K562 (cell line): ENCODE measurements around the gene DPH2. TPM values are rescaled to one million over a fixed set of nuclear protein-coding genes. Genes with fewer than 3 reads are reported as not detected.

ENCODE experiments used
- ATAC-seq: fragments of 200-7000 bp; cut with Tn5 transposase; 3 replicates; pipeline ENCODE4 v1.9.1; 2020; ENCODE audit warnings: moderate library complexity
- BruUV-seq: library from RNA; stranded (reverse); fragments of 400-500 nt; replicated peaks from 2 replicates; lab custom pipeline; 2021; lab: Mats Ljungman, UMichigan
- CTCF ChIA-PET: fragments of 300-600 bp; formaldehyde crosslinking; extraction: SDS; loops from one replicate; lab custom pipeline; 2021; ENCODE audit warnings: low intra/inter-chr PET ratio; lab: Yijun Ruan, JAX
- POLR2A ChIA-PET: fragments of 300-600, 350-650 bp; sonication (Branson Sonifier 250); formaldehyde crosslinking; extraction: SDS; loops from one replicate; lab custom pipeline; 2021; ENCODE audit warnings: antibody characterized with exemption, inconsistent platforms; lab: Yijun Ruan, JAX
- DNase-seq, 4 experiments: peaks; one replicate each; pipeline versions ENCODE4 v3.0.0 to v3.0.0-alpha.2; 2011 to 2018; ENCODE audit warnings: low spot score in 3 of 4, mixed read lengths in 3 of 4; ENCODE audit errors: extremely low read depth in 1 of 4
- FAIRE-seq: peaks from 2 replicates; lab custom pipeline; 2011; peaks lifted over from hg19 to GRCh38; lab: Jason Lieb, UNC
- H2AFZ ChIP-seq: 2 replicates; pipeline ENCODE4 v1.6.0; 2011; ENCODE audit warnings: low read depth, low read length, control low read depth, inconsistent platforms
- H3K27ac ChIP-seq: fragments of 200-600 bp; 3 replicates; pipeline ENCODE4 v1.8.0; 2011; ENCODE audit warnings: low read depth, mild to moderate bottlenecking, control low read depth, inconsistent platforms, low read length, moderate library complexity, mixed read lengths; ENCODE audit errors: extremely low read depth
- H3K27me3 ChIP-seq, 2 experiments: fragments of 300-600 bp in 1 of 2; 2 replicates in 1 of 2; 3 replicates in 1 of 2; pipeline versions ENCODE4 v1.6.0 to v1.8.0; 2011; ENCODE audit warnings: inconsistent platforms in 2 of 2, low read length in 2 of 2, mild to moderate bottlenecking in 1 of 2, mixed read lengths in 1 of 2, moderate library complexity in 1 of 2; ENCODE audit not compliant: control insufficient read depth in 2 of 2, insufficient read depth in 2 of 2
- H3K36me3 ChIP-seq: fragments of 300-600 bp; 3 replicates; pipeline ENCODE4 v1.8.0; 2011; ENCODE audit warnings: mild to moderate bottlenecking, low read length, inconsistent platforms; ENCODE audit not compliant: control insufficient read depth, insufficient read depth
- H3K4me1 ChIP-seq, 2 experiments: fragments of 200-600 bp in 1 of 2; replicated peaks in 1 of 2; 2 replicates in 1 of 2; 3 replicates in 1 of 2; pipeline versions ENCODE4 v1.5.1 to v1.8.0; 2011; ENCODE audit warnings: inconsistent platforms in 2 of 2, low read length in 2 of 2, mild to moderate bottlenecking in 1 of 2, mixed read lengths in 1 of 2, moderate library complexity in 1 of 2; ENCODE audit not compliant: control insufficient read depth in 2 of 2, insufficient read depth in 2 of 2
- H3K4me2 ChIP-seq: 2 replicates; pipeline ENCODE4 v1.6.1; 2011; ENCODE audit warnings: low read length, control low read depth, inconsistent platforms, mixed read lengths; ENCODE audit not compliant: insufficient read depth
- H3K4me3 ChIP-seq: fragments of 200-600 bp; sonication (generic), shearing (Covaris generic); 2 replicates; pipeline ENCODE4 v1.5.1; 2016; ENCODE audit warnings: control low read depth, inconsistent platforms
- H3K79me2 ChIP-seq: fragments of 200-600 bp; 3 replicates; pipeline ENCODE4 v1.8.0; 2011; ENCODE audit warnings: low read length, inconsistent platforms; ENCODE audit not compliant: control insufficient read depth, insufficient read depth
- H3K9ac ChIP-seq, 2 experiments: 2 replicates each; pipeline versions ENCODE4 v1.6.0 to v1.6.1; 2011; ENCODE audit warnings: low read depth in 2 of 2, low read length in 2 of 2, control low read depth in 1 of 2, inconsistent platforms in 1 of 2, mild to moderate bottlenecking in 1 of 2, mixed read lengths in 1 of 2; ENCODE audit not compliant: insufficient read depth in 1 of 2
- H3K9me1 ChIP-seq: one replicate; pipeline ENCODE4 v1.6.0; 2011; ENCODE audit warnings: inconsistent platforms, mild to moderate bottlenecking, low read length, moderate library complexity; ENCODE audit not compliant: control insufficient read depth, insufficient read depth
- H3K9me3 ChIP-seq: replicated peaks from 2 replicates; pipeline ENCODE4 v1.5.1; 2011; ENCODE audit warnings: low read depth, low read length, inconsistent platforms; ENCODE audit not compliant: control insufficient read depth, insufficient read depth
- H4K20me1 ChIP-seq: replicated peaks from 2 replicates; pipeline ENCODE4 v1.6.1; 2011; ENCODE audit warnings: low read length, inconsistent platforms, mixed read lengths; ENCODE audit not compliant: control insufficient read depth, insufficient read depth
- BRCA1 ChIP-seq, 2 experiments: fragments of 450-650 bp in 1 of 2; sonication (generic) in 1 of 2; formaldehyde crosslinking in 1 of 2; IDR thresholded peaks; 2 replicates each; pipeline versions ENCODE4 v1.5.0 to v1.6.1; 2017 to 2020; ENCODE audit warnings: mild to moderate bottlenecking in 1 of 2, missing genetic modification reagents in 1 of 2
- HNRNPLL ChIP-seq: fragments of 200-400 bp; formaldehyde crosslinking; IDR thresholded peaks from 2 replicates; pipeline ENCODE4 v1.6.1; 2017; ENCODE audit warnings: low read length, low read depth, mild to moderate bottlenecking; ENCODE audit not compliant: poor library complexity, severe bottlenecking
- POLR2G ChIP-seq: fragments of 200-400 bp; formaldehyde crosslinking; IDR thresholded peaks from 2 replicates; pipeline ENCODE4 v1.6.1; 2017; ENCODE audit warnings: low read depth, mild to moderate bottlenecking, antibody characterized with exemption, low read length, moderate library complexity
- RBFOX2 ChIP-seq: fragments of 200-400 bp; formaldehyde crosslinking; IDR thresholded peaks from 2 replicates; pipeline ENCODE4 v1.6.1; 2017; ENCODE audit warnings: low read depth, mild to moderate bottlenecking, low read length, moderate library complexity
- RBM39 ChIP-seq: fragments of 200-400 bp; formaldehyde crosslinking; optimal IDR thresholded peaks from 2 replicates; pipeline ENCODE3; 2018; ENCODE audit warnings: low read depth, low read length
- SMARCB1 ChIP-seq: IDR thresholded peaks from 2 replicates; pipeline ENCODE4 v1.6.1; 2011; ENCODE audit warnings: improper control_type of control experiment, low read depth; ENCODE audit not compliant: insufficient read length
- TEAD4 ChIP-seq, 2 experiments: sonication (generic) in 1 of 2; formaldehyde crosslinking in 1 of 2; IDR thresholded peaks; 2 replicates each; pipeline versions ENCODE4 v1.6.1 to v1.8.0; 2012 to 2022; ENCODE audit warnings: borderline replicate concordance in 1 of 2, inconsistent platforms in 1 of 2, low read length in 1 of 2, mild to moderate bottlenecking in 1 of 2, missing genetic modification reagents in 1 of 2
- WGBS: fragments of 100-300 bp; shearing (Covaris generic); methylation state at CpG from one replicate; pipeline ENCODE4 v1.1.6; 2016; ENCODE audit warnings: low coverage, mixed read lengths; ENCODE audit not compliant: insufficient coverage; ENCODE audit errors: missing lambda C conversion rate; 5-methylcytosine and 5-hydroxymethylcytosine counted together
- in situ Hi-C: fragments of 300-500 bp; cut with MboI; formaldehyde crosslinking; loops from 4 replicates; pipeline ENCODE4 v1.15.0; 2018; ENCODE audit warnings: inconsistent platforms, mixed read lengths
- intact Hi-C: fragments of 100-400 bp; cut with micrococcal nuclease; formaldehyde crosslinking; loops from 2 replicates; pipeline ENCODE4 v1.14.2; 2022
- polyA plus RNA-seq, 8 experiments: library from polyadenylated mRNA; depleted of rRNA in 4 of 8; stranded (reverse) in 5 of 8; unstranded in 3 of 8; fragments of >200 nt; fragmentation: Nextera tagmentation in 2 of 8; fragmentation: Illumina TruSeq in 1 of 8; extraction: Ambion mirVana in 2 of 8; extraction: Trizol in 1 of 8; gene quantifications; 2 replicates each; pipeline versions ENCODE4 v1.2.1 to v1.2.3, GENCODE V29; 2011 to 2014; ENCODE audit warnings: inconsistent platforms in 1 of 8, missing spikeins in 1 of 8
- total RNA-seq, 7 experiments: library from RNA; depleted of rRNA in 6 of 7; stranded (reverse); fragments of >200 nt in 6 of 7; fragmentation: Illumina TruSeq in 2 of 7; extraction: Trizol in 2 of 7; gene quantifications; 2 replicates each; pipeline versions ENCODE4 v1.2.1 to v1.2.3, GENCODE V29; 2011 to 2021; ENCODE audit warnings: low replicate concordance in 1 of 7

Gene DPH2
- total and polyA plus RNA-seq, 9 of the 15 experiments (the other 6 are each of a cell fraction or from before 2014, with no cell fraction given) = 17.9 to 94.1 (median 68.1) TPM

- TF ChIP-seq BRCA1 (IDR thresholded peaks at IDR 0.05) = no peak
- TF ChIP-seq BRCA1 (CRISPR knock-in tag; IDR thresholded peaks at IDR 0.05) = no peak
- TF ChIP-seq RBM39 = no peak
- TF ChIP-seq SMARCB1 = no peak
- TF ChIP-seq TEAD4 (IDR thresholded peaks at IDR 0.05; ENCODE audit: low read length) = no peak
- TF ChIP-seq TEAD4 (CRISPR knock-in tag; IDR thresholded peaks at IDR 0.05; ENCODE audit: borderline replicate concordance) = 0 out of 2 replicates have a peak, but pooled peaks have one; percentile 38
- TF ChIP-seq, all 486 proteins: peak for 2
These were observed 46.5 kb downstream of the DPH2 start (continued) for GRCh38 chr1:44016041-44016889.

GRCh38 chr1:44016890-44017400 lies 47.1 kb downstream of the DPH2 start:
- H2AFZ ChIP-seq = no peak overlapping the region
- TF ChIP-seq POLR2G (0 out of 2 replicates have a peak, but pooled peaks have one; percentile 32), HNRNPLL (no peak), RBFOX2 (0 out of 2 replicates have a peak, but pooled peaks have one; percentile 14)
- H3K27ac ChIP-seq = no peak overlapping the region
- POLR2A ChIA-PET = interaction anchor here (1.0 to 3.9 kb wide), 4 partner anchors 11 to 17 kb away, joined by 4 to 29 read pairs (median 4); partner anchors contain the start of gene SLC6A9
- 0 out of 3 replicates have a peak, but pooled peaks cover 7% of the 10 kb centered on the region for H3K36me3 ChIP-seq
- BruUV-seq = no TSS peak
- in situ Hi-C loops (no loop called here), intact Hi-C loops (no loop called here)
- H3K27me3 ChIP-seq = no peaks in the 10 kb centered on the region
- H3K4me2 ChIP-seq = no peak overlapping the region
- WGBS = 82% methylated on average over 20 of the region's 20 CpGs
- ATAC-seq = no peak
- no peak for DNase-seq
- no peaks in the 10 kb centered on the region for H3K9me1 ChIP-seq
- H3K79me2 ChIP-seq = no peaks in the 10 kb centered on the region
- CTCF ChIA-PET = no interaction called here
- no peak for FAIRE-seq
- no peaks in the 10 kb centered on the region; the same call in 1 of the 2 replicates for H4K20me1 ChIP-seq
- peak overlapping the region in 1 of 2 experiments; percentile 63; a peak in 2 of 4 replicates for H3K9ac ChIP-seq
- no peaks in the 10 kb centered on the region for H3K9me3 ChIP-seq
- H3K4me3 ChIP-seq = no peak overlapping the region
- H3K4me1 ChIP-seq = peaks cover 6 to 41% of the 10 kb centered on the region in 2 experiments; a peak in 4 of 5 replicates
